ENCODE measurements around the gene GARIN1A. TPM values are rescaled to one million over a fixed set of nuclear protein-coding genes. Genes with fewer than 3 reads are reported as not detected.

GARIN1A gene
- total and polyA plus RNA-seq, 2 of the 4 experiments (the other 2 are of a cell fraction) = 0.18 to 1.4 TPM

- H2AK9ac ChIP-seq (replicated peaks; ENCODE audit: low read depth, low read length, poor library complexity) = no peak overlapping the region
- DNase-seq = no peak
Measured at GRCh38 chr7:128718967-128719642, 47.0 kb downstream of the GARIN1A start.

More at GRCh38 chr7:128718967-128719642, 47.0 kb downstream of the GARIN1A start:
- H2BK20ac ChIP-seq (ENCODE audit: low read depth, low read length) = no peak overlapping the region
- no peak overlapping the region for H4K5ac ChIP-seq (ENCODE audit: low read depth, low read length)
- H2AFZ ChIP-seq (replicated peaks; ENCODE audit: low read length, poor library complexity) = no peak overlapping the region
- no peaks in the 10 kb centered on the region for H3K79me1 ChIP-seq (ENCODE audit: low read depth in 1 of 2, low read length in 2 of 2)
- H4K8ac ChIP-seq (ENCODE audit: low read depth in 2 of 2, low read length in 2 of 2) = no peak overlapping the region
- no peak overlapping the region for H3K14ac ChIP-seq (replicated peaks; ENCODE audit: low read depth, low read length)
- no peak overlapping the region for H2BK5ac ChIP-seq (ENCODE audit: low read depth, low read length, poor library complexity, severe bottlenecking)
- H3K4ac ChIP-seq (ENCODE audit: low read depth, low read length) = no peak overlapping the region
- H2BK15ac ChIP-seq (ENCODE audit: low read depth, low read length) = no peak overlapping the region
- no peak overlapping the region for H4K91ac ChIP-seq (ENCODE audit: insufficient read depth, low read depth, low read length)
- no peak overlapping the region for H3K4me3 ChIP-seq (ENCODE audit: insufficient read depth, low read depth, low read length)
- H3K27me3 ChIP-seq (ENCODE audit: control insufficient read depth, insufficient read depth, low read length) = peaks cover 29% of the 10 kb centered on the region
- H3K18ac ChIP-seq (ENCODE audit: low read depth, low read length) = no peak overlapping the region
- H2BK120ac ChIP-seq (ENCODE audit: low read depth, low read length) = no peak overlapping the region
- H3K9me3 ChIP-seq (ENCODE audit: control insufficient read depth, insufficient read depth, low read length) = no peaks in the 10 kb centered on the region
- no peak overlapping the region for H3K23ac ChIP-seq (ENCODE audit: low read depth, low read length)
- H3K4me1 ChIP-seq (ENCODE audit: control insufficient read depth, insufficient read depth, low read length) = no peaks in the 10 kb centered on the region
- in situ Hi-C loops (cut with MboI; ENCODE audit: low sequenced_read_pairs) (no loop called here), intact Hi-C loops (cut with micrococcal nuclease) (no loop called here), dilution Hi-C loops (cut with HindIII; ENCODE audit: low sequenced_read_pairs, unreplicated experiment) (no loop called here)
- 83% methylated on average over 1 of the region's 6 CpGs; no CpG with 5 or more reads in 1 of the 2 experiments for WGBS, 2 experiments (ENCODE audit: extremely low coverage in 2 of 2, insufficient read length in 1 of 2)
- H3K27ac ChIP-seq (ENCODE audit: insufficient read depth, low read length) = no peak overlapping the region
- no peak overlapping the region for H3K9ac ChIP-seq (ENCODE audit: low read depth, low read length)
- H3K36me3 ChIP-seq (ENCODE audit: control insufficient read depth, insufficient read depth, low read length) = no peaks in the 10 kb centered on the region
- TF ChIP-seq CHD1 (IDR thresholded peaks at IDR 0.05; ENCODE audit: low read depth, low read length) (no peak), FOS (IDR thresholded peaks at IDR 0.05; ENCODE audit: low read depth, low read length) (no peak), BHLHE40 (IDR thresholded peaks at IDR 0.05; ENCODE audit: low read depth, low read length) (no peak), CTCF (conservative IDR thresholded peaks at IDR 0.05; ENCODE audit: low read depth, low read length) (no peak), RAD21 (IDR thresholded peaks at IDR 0.05; ENCODE audit: low read length) (no peak), MAZ (IDR thresholded peaks at IDR 0.05; ENCODE audit: borderline replicate concordance, low read depth, low read length) (no peak), MAFK (IDR thresholded peaks at IDR 0.05; ENCODE audit: low read depth, low read length) (no peak), SMC3 (IDR thresholded peaks at IDR 0.05; ENCODE audit: low read depth, low read length) (no peak), RFX5 (IDR thresholded peaks at IDR 0.05; ENCODE audit: low read depth, low read length) (no peak), POLR2A (IDR thresholded peaks at IDR 0.05; ENCODE audit: low read depth, low read length) (no peak), USF2 (IDR thresholded peaks at IDR 0.05; ENCODE audit: low read depth, low read length) (no peak), RCOR1 (IDR thresholded peaks at IDR 0.05; ENCODE audit: insufficient replicate concordance, low read length) (no peak), ELK1 (IDR thresholded peaks at IDR 0.05; ENCODE audit: borderline replicate concordance, low read depth, low read length) (no peak), CEBPB (IDR thresholded peaks at IDR 0.05; ENCODE audit: low read depth, low read length) (no peak), MXI1 (IDR thresholded peaks at IDR 0.05; ENCODE audit: borderline replicate concordance, low read depth, low read length) (no peak), NFE2L2 (IDR thresholded peaks at IDR 0.05; ENCODE audit: low read depth, low read length) (no peak)
- H2AK5ac ChIP-seq (ENCODE audit: low read depth, low read length) = no peak overlapping the region
- H3K4me2 ChIP-seq (ENCODE audit: low read depth, low read length) = no peak overlapping the region
- no peaks in the 10 kb centered on the region for H3K9me1 ChIP-seq (ENCODE audit: insufficient read depth, low read length)
- no TSS peak for BruUV-seq (replicated peaks)
- H4K20me1 ChIP-seq (ENCODE audit: insufficient read depth, low read length) = no peaks in the 10 kb centered on the region
- ChIA-PET POLR2A (ENCODE audit: unreplicated experiment) (no interaction called here), CTCF (no interaction called here)
- H3K56ac ChIP-seq (ENCODE audit: extremely low read depth, insufficient read depth, low read length) = no peak overlapping the region
- no peak for ATAC-seq (ENCODE audit: low read depth)

Measured in IMR-90 (cell line).